AG04450 (cell line): ENCODE results near the gene AQP5. TPM values are rescaled to one million over a fixed set of nuclear protein-coding genes. Genes with fewer than 3 reads are reported as not detected.

ENCODE experiments used
- CTCF ChIA-PET: fragments of 300-600, 350-600 bp; formaldehyde crosslinking; extraction: SDS; loops from one replicate; lab custom pipeline; 2022; ENCODE audit warnings: antibody characterized with exemption, inconsistent platforms; lab: Charles Lee
- POLR2A ChIA-PET: fragments of 350-600 bp; formaldehyde crosslinking; extraction: SDS; loops from one replicate; lab custom pipeline; 2021; ENCODE audit warnings: antibody characterized with exemption, inconsistent platforms; lab: Yijun Ruan, JAX
- DNase-seq: peaks from one replicate; pipeline ENCODE4 v3.0.0-alpha.2; 2011; ENCODE audit warnings: low read depth, low spot score
- H3K27ac ChIP-seq: one replicate; pipeline ENCODE4 v1.5.1; 2012; ENCODE audit warnings: low read depth, low read length, control low read depth
- H3K27me3 ChIP-seq: one replicate; pipeline ENCODE4 v1.6.0; 2012; ENCODE audit warnings: low read length; ENCODE audit not compliant: control insufficient read depth, insufficient read depth
- H3K4me3 ChIP-seq: 2 replicates; pipeline ENCODE4 v1.5.1; 2011; ENCODE audit warnings: mild to moderate bottlenecking, low read depth, low read length, control low read depth
- H3K9me3 ChIP-seq: 2 replicates; pipeline ENCODE4 v1.5.1; 2012; ENCODE audit warnings: low read length; ENCODE audit not compliant: control insufficient read depth, insufficient read depth
- polyA plus RNA-seq: library from polyadenylated mRNA; depleted of rRNA; stranded (reverse); fragments of >200 nt; gene quantifications from 2 replicates; pipeline ENCODE4 v1.2.3, GENCODE V29; 2011
- TF ChIP-seq, protein P1 (sequence below): IDR thresholded peaks from 2 replicates; pipeline ENCODE4 v1.5.1; 2011; ENCODE audit warnings: low read depth, low read length, control low read depth, inconsistent platforms

The AQP5 gene
- polyA plus RNA-seq, 1 experiment = not detected

DNA sequence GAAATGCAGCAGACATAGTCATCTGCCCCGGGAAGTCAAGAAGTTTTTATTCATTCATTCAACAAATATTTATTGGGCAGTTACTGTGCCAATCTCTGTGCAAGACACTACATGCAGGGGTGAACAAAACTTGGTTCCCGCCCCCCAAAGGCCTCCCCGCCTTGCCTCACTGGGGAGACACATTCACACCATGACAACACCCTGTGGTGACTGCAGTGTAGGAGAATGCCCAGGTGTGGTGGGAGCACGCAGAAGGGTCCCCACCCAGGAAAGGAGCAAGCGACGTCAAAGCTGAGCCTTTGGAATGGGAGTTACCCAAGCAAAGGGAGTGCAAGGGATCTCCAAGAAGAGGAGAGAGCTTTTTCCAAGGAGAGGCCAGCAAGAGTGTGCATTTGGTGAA, 9.5 kb downstream of the AQP5 start:
- ChIA-PET POLR2A (no interaction called here), CTCF (interaction anchor here (0.6 to 11.1 kb wide), 3 partner anchors 84 to 120 kb away, joined by 4 to 290 read pairs (median 89); no protein-coding TSS in a partner anchor)
- DNase-seq = no peak
- Histone ChIP-seq H3K27me3 (peaks cover 46% of the 10 kb centered on the region), H3K27ac (no peak overlapping the region), H3K9me3 (no peaks in the 10 kb centered on the region), H3K4me3 (no peak overlapping the region)
- TF ChIP-seq, protein P1, sequence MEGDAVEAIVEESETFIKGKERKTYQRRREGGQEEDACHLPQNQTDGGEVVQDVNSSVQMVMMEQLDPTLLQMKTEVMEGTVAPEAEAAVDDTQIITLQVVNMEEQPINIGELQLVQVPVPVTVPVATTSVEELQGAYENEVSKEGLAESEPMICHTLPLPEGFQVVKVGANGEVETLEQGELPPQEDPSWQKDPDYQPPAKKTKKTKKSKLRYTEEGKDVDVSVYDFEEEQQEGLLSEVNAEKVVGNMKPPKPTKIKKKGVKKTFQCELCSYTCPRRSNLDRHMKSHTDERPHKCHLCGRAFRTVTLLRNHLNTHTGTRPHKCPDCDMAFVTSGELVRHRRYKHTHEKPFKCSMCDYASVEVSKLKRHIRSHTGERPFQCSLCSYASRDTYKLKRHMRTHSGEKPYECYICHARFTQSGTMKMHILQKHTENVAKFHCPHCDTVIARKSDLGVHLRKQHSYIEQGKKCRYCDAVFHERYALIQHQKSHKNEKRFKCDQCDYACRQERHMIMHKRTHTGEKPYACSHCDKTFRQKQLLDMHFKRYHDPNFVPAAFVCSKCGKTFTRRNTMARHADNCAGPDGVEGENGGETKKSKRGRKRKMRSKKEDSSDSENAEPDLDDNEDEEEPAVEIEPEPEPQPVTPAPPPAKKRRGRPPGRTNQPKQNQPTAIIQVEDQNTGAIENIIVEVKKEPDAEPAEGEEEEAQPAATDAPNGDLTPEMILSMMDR = no peak

DNA sequence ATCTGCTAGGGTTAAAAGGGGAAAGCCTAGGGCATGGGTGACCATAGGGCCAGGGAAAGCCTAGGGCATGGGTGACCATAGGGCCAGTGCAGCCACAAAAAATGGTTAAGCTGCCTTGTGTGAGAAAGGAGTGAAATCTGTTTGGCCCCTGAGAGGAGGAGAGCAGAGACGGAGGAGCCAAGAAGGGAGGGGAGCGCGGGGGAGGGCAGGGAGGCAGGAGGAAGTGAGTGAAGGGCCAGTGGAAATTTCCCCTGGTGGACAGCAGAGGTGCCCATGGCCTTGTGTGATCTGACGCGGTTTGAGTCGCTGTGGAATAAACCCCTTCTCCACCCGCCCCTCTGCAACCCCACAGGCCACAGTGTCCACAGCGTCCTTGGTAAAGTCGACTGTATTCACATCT, 10.5 kb downstream of the AQP5 start:
- Histone ChIP-seq H3K4me3 (no peak overlapping the region), H3K27me3 (peaks cover 40% of the 10 kb centered on the region), H3K27ac (no peak overlapping the region), H3K9me3 (no peaks in the 10 kb centered on the region)
- POLR2A ChIA-PET = no interaction called here
- CTCF ChIA-PET = interaction anchor here (0.7 to 11.1 kb wide), 3 partner anchors 83 to 576 kb away, joined by 3 to 89 read pairs (median 3); no protein-coding TSS in a partner anchor
- TF ChIP-seq, protein P1 = no peak
- DNase-seq = no peak

DNA sequence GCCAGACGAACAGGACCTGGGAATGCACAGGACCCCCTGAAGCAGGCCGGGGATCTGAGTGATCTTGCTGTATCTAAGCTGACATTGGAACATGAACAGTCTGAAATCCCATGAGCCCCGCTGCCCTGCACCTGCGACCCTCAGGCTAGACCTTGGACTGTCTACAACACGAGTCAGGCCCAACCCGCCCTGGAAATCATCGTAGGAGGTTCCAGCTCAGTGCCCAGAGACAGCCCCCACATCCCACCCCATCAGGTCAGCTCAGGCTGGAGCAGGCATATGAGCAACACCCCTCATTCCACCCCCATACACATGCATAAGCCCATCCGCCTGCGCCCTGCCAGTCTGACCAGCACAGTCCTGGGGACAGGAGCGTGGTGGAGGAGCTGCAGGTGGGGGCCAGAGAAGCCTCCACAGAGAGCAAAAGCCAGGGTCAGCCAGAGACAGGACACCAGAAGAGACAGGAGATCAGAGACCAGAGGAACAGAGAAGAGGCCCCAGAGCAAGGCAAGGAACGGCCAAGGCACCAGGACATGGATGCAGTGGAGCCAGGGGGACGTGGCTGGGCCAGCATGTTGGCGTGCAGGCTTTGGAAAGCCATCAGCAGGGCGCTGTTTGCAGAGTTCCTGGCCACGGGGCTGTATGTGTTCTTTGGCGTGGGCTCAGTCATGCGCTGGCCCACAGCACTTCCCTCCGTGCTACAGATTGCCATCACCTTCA, 11.1 kb downstream of the AQP5 start, which contains the start of gene AQP6:
TSS of gene AQP6 (plus strand) at position 307 of the 720 bp plus-strand sequence. CDS start at position 534, 227 bp downstream.
- Histone ChIP-seq H3K27me3 (peaks cover 40% of the 10 kb centered on the region), H3K27ac (no peak within 1 kb of the TSS), H3K4me3 (no peak within 1 kb of the TSS), H3K9me3 (no peaks in the 10 kb centered on the region)
- POLR2A ChIA-PET = no interaction called here
- CTCF ChIA-PET = interaction anchor here (0.8 to 11.1 kb wide), 2 partner anchors 83 to 97 kb away, joined by 3 to 89 read pairs; no protein-coding TSS in a partner anchor
- TF ChIP-seq, protein P1 = no peak
- DNase-seq = no peak

DNA sequence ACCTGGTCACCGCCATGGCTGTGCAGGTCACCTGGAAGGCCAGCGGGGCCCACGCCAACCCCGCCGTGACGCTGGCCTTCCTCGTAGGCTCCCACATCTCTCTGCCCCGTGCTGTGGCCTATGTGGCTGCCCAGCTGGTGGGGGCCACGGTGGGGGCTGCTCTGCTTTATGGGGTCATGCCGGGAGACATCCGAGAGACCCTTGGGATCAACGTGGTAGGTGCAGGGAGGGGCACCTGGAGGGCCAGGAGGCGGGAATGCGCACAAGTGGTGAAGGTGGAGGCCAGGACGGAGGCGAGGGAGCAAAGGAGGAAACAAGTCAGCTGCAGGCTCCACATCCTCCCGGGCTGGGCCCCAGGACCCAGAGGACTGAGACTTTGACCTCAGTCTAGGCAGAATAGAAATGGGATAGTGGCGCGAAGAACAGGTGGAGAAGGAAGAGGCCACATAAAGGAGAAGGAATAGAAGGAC, 11.7 kb downstream of the AQP5 start:
- TF ChIP-seq, protein P1 = no peak
- DNase-seq = no peak
- ChIA-PET CTCF (interaction anchor here (1.1 to 11.1 kb wide), 6 partner anchors 9 to 97 kb away, joined by 3 to 89 read pairs (median 9); no protein-coding TSS in a partner anchor), POLR2A (no interaction called here)
- Histone ChIP-seq H3K27ac (no peak overlapping the region), H3K9me3 (no peaks in the 10 kb centered on the region), H3K27me3 (peaks cover 36% of the 10 kb centered on the region), H3K4me3 (no peak overlapping the region)

DNA sequence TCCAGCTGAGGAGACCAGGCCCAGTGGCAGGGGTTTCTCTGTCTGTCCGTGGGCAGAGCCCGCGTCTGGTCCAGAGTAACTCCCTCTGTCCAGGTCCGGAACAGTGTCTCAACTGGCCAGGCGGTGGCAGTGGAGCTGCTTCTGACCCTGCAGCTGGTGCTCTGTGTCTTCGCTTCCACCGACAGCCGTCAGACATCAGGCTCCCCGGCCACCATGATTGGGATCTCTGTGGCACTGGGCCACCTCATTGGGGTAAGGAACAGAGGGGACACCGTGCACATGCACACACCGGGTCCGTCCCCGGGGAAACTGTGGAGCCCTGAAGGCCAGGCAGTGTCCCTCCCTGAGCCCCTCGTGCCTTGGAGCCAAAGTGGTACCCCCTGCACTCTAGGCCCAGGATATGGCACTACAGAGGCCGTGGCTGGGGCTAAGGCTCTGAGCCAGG, 12.6 kb downstream of the AQP5 start:
- CTCF ChIA-PET = interaction anchor here (0.7 to 11.1 kb wide), 15 partner anchors 8 to 108 kb away, joined by 3 to 89 read pairs (median 4); no protein-coding TSS in a partner anchor
- no peak overlapping the region for H3K27ac ChIP-seq
- DNase-seq = peak; percentile 30
- H3K27me3 ChIP-seq = peaks cover 29% of the 10 kb centered on the region
- POLR2A ChIA-PET = no interaction called here
- no peak overlapping the region for H3K4me3 ChIP-seq
- H3K9me3 ChIP-seq = no peaks in the 10 kb centered on the region
- TF ChIP-seq, protein P1 = peak; percentile 76
